GM23338 (cell line): ENCODE data around the gene BAZ1B. TPM values are rescaled to one million over a fixed set of nuclear protein-coding genes. Genes with fewer than 3 reads are reported as not detected.

Experiments
- ATAC-seq: fragments of 200-7000 bp; cut with Tn5 transposase; 3 replicates; pipeline ENCODE4 v1.9.1; 2020
- DNase-seq: peaks from one replicate; pipeline ENCODE4 v3.0.0-alpha.2; 2015; ENCODE audit warnings: low spot score
- H2AFZ ChIP-seq: fragments of 200-600 bp; sonication (generic); 2 replicates; pipeline ENCODE4 v1.8.0; 2016; ENCODE audit warnings: antibody characterized with exemption, mild to moderate bottlenecking, moderate library complexity
- H3F3A ChIP-seq: fragments of 200-600 bp; sonication (generic); replicated peaks from 2 replicates; pipeline ENCODE4 v1.8.0; 2017; ENCODE audit warnings: antibody characterized with exemption, mixed run types, low read depth
- H3K27ac ChIP-seq: fragments of 200-600 bp; sonication (generic); 2 replicates; pipeline ENCODE4 v1.6.1; 2016; ENCODE audit warnings: low read depth
- H3K27me3 ChIP-seq: fragments of 200-600 bp; sonication (generic); 2 replicates; pipeline ENCODE4 v1.8.0; 2016; ENCODE audit warnings: mild to moderate bottlenecking, mixed run types, moderate library complexity; ENCODE audit not compliant: insufficient read depth
- H3K36me3 ChIP-seq: fragments of 200-600 bp; sonication (generic); 2 replicates; pipeline ENCODE4 v1.8.0; 2016; ENCODE audit warnings: mild to moderate bottlenecking; ENCODE audit not compliant: insufficient read depth
- H3K4me1 ChIP-seq: fragments of 200-600 bp; sonication (generic); 2 replicates; pipeline ENCODE4 v1.8.0; 2016; ENCODE audit warnings: mild to moderate bottlenecking, moderate library complexity; ENCODE audit not compliant: insufficient read depth
- H3K4me2 ChIP-seq: fragments of 200-600 bp; sonication (generic); 2 replicates; pipeline ENCODE4 v1.7.1; 2017; ENCODE audit warnings: mixed run types
- H3K4me3 ChIP-seq: fragments of 200-600 bp; sonication (generic); 2 replicates; pipeline ENCODE4 v1.6.1; 2016; ENCODE audit warnings: mixed run types
- H3K79me2 ChIP-seq: fragments of 200-600 bp; sonication (generic); replicated peaks from 2 replicates; pipeline ENCODE4 v1.8.0; 2017; ENCODE audit warnings: mild to moderate bottlenecking; ENCODE audit not compliant: insufficient read depth
- H3K9me2 ChIP-seq: fragments of 200-600 bp; sonication (generic); 2 replicates; pipeline ENCODE4 v1.8.0; 2017; ENCODE audit not compliant: insufficient read depth
- H4K20me1 ChIP-seq: fragments of 200-600 bp; sonication (generic); replicated peaks from 2 replicates; pipeline ENCODE4 v1.8.0; 2017; ENCODE audit warnings: mild to moderate bottlenecking; ENCODE audit not compliant: insufficient read depth
- H3K27ac Mint-ChIP-seq: 2 replicates; pipeline ENCODE4 v1.8.0; 2020; ENCODE audit warnings: inconsistent platforms, mild to moderate bottlenecking, moderate library complexity, mixed read lengths
- H3K27me3 Mint-ChIP-seq: 3 replicates; pipeline ENCODE4 v1.8.0; 2022; ENCODE audit warnings: low read depth, mild to moderate bottlenecking, moderate library complexity, mixed read lengths, inconsistent platforms; ENCODE audit not compliant: insufficient read depth, poor library complexity
- H3K36me3 Mint-ChIP-seq: 3 replicates; pipeline ENCODE4 v1.8.0; 2021; ENCODE audit warnings: low read depth, mild to moderate bottlenecking, inconsistent platforms, moderate library complexity, mixed read lengths
- H3K4me1 Mint-ChIP-seq: 3 replicates; pipeline ENCODE4 v1.8.0; 2020; ENCODE audit warnings: mild to moderate bottlenecking, inconsistent platforms, mixed read lengths
- H3K4me3 Mint-ChIP-seq: 3 replicates; pipeline ENCODE4 v1.8.0; 2021; ENCODE audit warnings: moderate library complexity, mild to moderate bottlenecking, inconsistent platforms, mixed read lengths
- H3K9me3 Mint-ChIP-seq: 3 replicates; pipeline ENCODE4 v1.8.0; 2020; ENCODE audit warnings: moderate library complexity, mild to moderate bottlenecking, inconsistent platforms, mixed read lengths
- CREB1 ChIP-seq: fragments of 250-450 bp; sonication (Bioruptor Pico); IDR thresholded peaks from 2 replicates; pipeline ENCODE4 v1.5.0; 2020; ENCODE audit warnings: low read depth, mild to moderate bottlenecking, moderate library complexity
- ETS1 ChIP-seq: IDR thresholded peaks from 2 replicates; pipeline ENCODE4 v1.6.1; 2016; ENCODE audit warnings: antibody characterized with exemption
- EZH2 ChIP-seq: fragments of 200-600 bp; sonication (generic); IDR thresholded peaks from one replicate; pipeline ENCODE4 v1.8.0; 2017; ENCODE audit warnings: antibody characterized with exemption, mild to moderate bottlenecking, low read depth; ENCODE audit not compliant: unreplicated experiment
- EZH2phosphoT487 ChIP-seq: fragments of 200-600 bp; sonication (generic); IDR thresholded peaks from one replicate; pipeline ENCODE4 v1.8.1; 2018; ENCODE audit warnings: antibody characterized with exemption; ENCODE audit not compliant: unreplicated experiment
- JUNB ChIP-seq: IDR thresholded peaks from one replicate; pipeline ENCODE4 v1.6.1; 2016; ENCODE audit warnings: antibody characterized with exemption; ENCODE audit not compliant: unreplicated experiment
- NANOG ChIP-seq: IDR thresholded peaks from 2 replicates; pipeline ENCODE4 v1.6.1; 2016; ENCODE audit warnings: antibody characterized with exemption, borderline replicate concordance
- POLR2AphosphoS5 ChIP-seq: IDR thresholded peaks from 2 replicates; pipeline ENCODE4 v1.6.1; 2016; ENCODE audit warnings: antibody characterized with exemption, low read depth
- ZNF331 ChIP-seq: fragments of 250-450 bp; sonication (Bioruptor Pico); IDR thresholded peaks from 2 replicates; pipeline ENCODE4 v1.5.0; 2020; ENCODE audit warnings: low read depth, mild to moderate bottlenecking, moderate library complexity
- ZNF462 ChIP-seq: fragments of 250-450 bp; sonication (Bioruptor Pico); IDR thresholded peaks from 2 replicates; pipeline ENCODE4 v1.5.0; 2020; ENCODE audit warnings: mild to moderate bottlenecking, moderate library complexity
- polyA plus RNA-seq: library from polyadenylated mRNA; unstranded; fragments of >200 nt; fragmentation: Nextera tagmentation; extraction: Ambion mirVana; gene quantifications from 2 replicates; pipeline ENCODE4 v1.2.1, GENCODE V29; 2016
- total RNA-seq: library from RNA; depleted of rRNA; stranded (reverse); fragments of >200 nt; shearing (Covaris generic); gene quantifications from 2 replicates; pipeline ENCODE4 v1.2.3, GENCODE V29; 2014
- TF ChIP-seq, protein P1 (sequence below): IDR thresholded peaks from one replicate; pipeline ENCODE4 v1.6.1; 2018; ENCODE audit warnings: antibody characterized with exemption; ENCODE audit not compliant: unreplicated experiment

The BAZ1B gene
- total and polyA plus RNA-seq, 2 experiments from 2014 or later = 40.4 to 70.7 TPM

- Mint-ChIP-seq H3K4me3 (no peak overlapping the region), H3K9me3 (peaks cover 8% of the 10 kb centered on the region; the same call in 2 of the 3 replicates), H3K27me3 (peaks cover 19% of the 10 kb centered on the region), H3K4me1 (peaks cover 24% of the 10 kb centered on the region), H3K27ac (no peak overlapping the region), H3K36me3 (no peaks in the 10 kb centered on the region; the same call in 2 of the 3 replicates)
- Histone ChIP-seq H3K27me3 (no peaks in the 10 kb centered on the region), H3K79me2 (no peaks in the 10 kb centered on the region), H2AFZ (no peak overlapping the region), H3K4me3 (no peak overlapping the region), H4K20me1 (no peaks in the 10 kb centered on the region), H3K27ac (no peak overlapping the region), H3K4me1 (peaks cover 14% of the 10 kb centered on the region), H3K4me2 (no peak overlapping the region), H3K36me3 (no peaks in the 10 kb centered on the region), H3K9me2 (no peaks in the 10 kb centered on the region), H3F3A (no peaks in the 10 kb centered on the region)
- TF ChIP-seq POLR2AphosphoS5 (no peak), JUNB (no peak)
- ATAC-seq (no peak), DNase-seq (no peak)
Observed at GRCh38 chr7:73394422-73394821, 127.7 kb downstream of the BAZ1B start.

GRCh38 chr7:73391396-73391795, 130.7 kb downstream of the BAZ1B start:
- no peaks in the 10 kb centered on the region for H3K36me3 ChIP-seq
- Mint-ChIP-seq H3K27ac (no peak overlapping the region), H3K27me3 (peaks cover 14% of the 10 kb centered on the region), H3K4me1 (peaks cover 15% of the 10 kb centered on the region), H3K4me3 (no peak overlapping the region), H3K36me3 (peaks cover 7% of the 10 kb centered on the region), H3K9me3 (peaks cover 35% of the 10 kb centered on the region)
- ATAC-seq (no peak), DNase-seq (no peak)
- no peak overlapping the region for H3K4me3 ChIP-seq
- no peaks in the 10 kb centered on the region for H3K27me3 ChIP-seq
- no peak overlapping the region for H2AFZ ChIP-seq
- no peak overlapping the region for H3K27ac ChIP-seq
- H3K4me2 ChIP-seq = no peak overlapping the region
- peaks cover 4% of the 10 kb centered on the region for H3K4me1 ChIP-seq
- no peaks in the 10 kb centered on the region for H3F3A ChIP-seq
- H3K79me2 ChIP-seq = no peaks in the 10 kb centered on the region
- no peaks in the 10 kb centered on the region for H4K20me1 ChIP-seq
- no peaks in the 10 kb centered on the region for H3K9me2 ChIP-seq
- no peak for TF ChIP-seq ZNF462
- no peak for TF ChIP-seq NANOG
- TF ChIP-seq JUNB = no peak
- TF ChIP-seq POLR2AphosphoS5 = no peak
- TF ChIP-seq, protein P1, sequence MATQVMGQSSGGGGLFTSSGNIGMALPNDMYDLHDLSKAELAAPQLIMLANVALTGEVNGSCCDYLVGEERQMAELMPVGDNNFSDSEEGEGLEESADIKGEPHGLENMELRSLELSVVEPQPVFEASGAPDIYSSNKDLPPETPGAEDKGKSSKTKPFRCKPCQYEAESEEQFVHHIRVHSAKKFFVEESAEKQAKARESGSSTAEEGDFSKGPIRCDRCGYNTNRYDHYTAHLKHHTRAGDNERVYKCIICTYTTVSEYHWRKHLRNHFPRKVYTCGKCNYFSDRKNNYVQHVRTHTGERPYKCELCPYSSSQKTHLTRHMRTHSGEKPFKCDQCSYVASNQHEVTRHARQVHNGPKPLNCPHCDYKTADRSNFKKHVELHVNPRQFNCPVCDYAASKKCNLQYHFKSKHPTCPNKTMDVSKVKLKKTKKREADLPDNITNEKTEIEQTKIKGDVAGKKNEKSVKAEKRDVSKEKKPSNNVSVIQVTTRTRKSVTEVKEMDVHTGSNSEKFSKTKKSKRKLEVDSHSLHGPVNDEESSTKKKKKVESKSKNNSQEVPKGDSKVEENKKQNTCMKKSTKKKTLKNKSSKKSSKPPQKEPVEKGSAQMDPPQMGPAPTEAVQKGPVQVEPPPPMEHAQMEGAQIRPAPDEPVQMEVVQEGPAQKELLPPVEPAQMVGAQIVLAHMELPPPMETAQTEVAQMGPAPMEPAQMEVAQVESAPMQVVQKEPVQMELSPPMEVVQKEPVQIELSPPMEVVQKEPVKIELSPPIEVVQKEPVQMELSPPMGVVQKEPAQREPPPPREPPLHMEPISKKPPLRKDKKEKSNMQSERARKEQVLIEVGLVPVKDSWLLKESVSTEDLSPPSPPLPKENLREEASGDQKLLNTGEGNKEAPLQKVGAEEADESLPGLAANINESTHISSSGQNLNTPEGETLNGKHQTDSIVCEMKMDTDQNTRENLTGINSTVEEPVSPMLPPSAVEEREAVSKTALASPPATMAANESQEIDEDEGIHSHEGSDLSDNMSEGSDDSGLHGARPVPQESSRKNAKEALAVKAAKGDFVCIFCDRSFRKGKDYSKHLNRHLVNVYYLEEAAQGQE = no peak
- TF ChIP-seq ZNF331 (CRISPR knock-in tag) = no peak
- no peak for TF ChIP-seq ETS1
- TF ChIP-seq EZH2phosphoT487 = no peak
- no peak for TF ChIP-seq CREB1 (CRISPR knock-in tag)
- no peak for TF ChIP-seq EZH2
